DMS79 treated with DMSO at 0.1 percent for 48 hours (cell line): ENCODE results near the gene HSPH1.

ENCODE experiments used
- DNase-seq: peaks from one replicate; lab custom pipeline; 2025; lab: John Stamatoyannopoulos, UW

The HSPH1 gene

GRCh38 chr13:31096654-31097302 is 64.9 kb downstream of the HSPH1 start:
- no peak for DNase-seq

GRCh38 chr13:31094331-31095015 is 67.2 kb downstream of the HSPH1 start:
- no peak for DNase-seq

- DNase-seq, result no peak
Observed at GRCh38 chr13:31093145-31093885, 68.4 kb downstream of the HSPH1 start.

GRCh38 chr13:31092646-31093045 is 69.1 kb downstream of the HSPH1 start:
- no peak for DNase-seq

GRCh38 chr13:31090961-31091624 is 70.6 kb downstream of the HSPH1 start:
- DNase-seq, result no peak

GRCh38 chr13:31090096-31090495 is 71.6 kb downstream of the HSPH1 start:
- no peak for DNase-seq

- no peak for DNase-seq
Observed at GRCh38 chr13:31089649-31090048, 72.1 kb downstream of the HSPH1 start.

- no peak for DNase-seq
Observed at GRCh38 chr13:31088826-31089420, 72.8 kb downstream of the HSPH1 start.
